ENCODE measurements around the gene EYA2. TPM values are rescaled to one million over a fixed set of nuclear protein-coding genes. Genes with fewer than 3 reads are reported as not detected.

Gene EYA2
- total RNA-seq, 1 experiment from 2014 or later: not detected

DNA sequence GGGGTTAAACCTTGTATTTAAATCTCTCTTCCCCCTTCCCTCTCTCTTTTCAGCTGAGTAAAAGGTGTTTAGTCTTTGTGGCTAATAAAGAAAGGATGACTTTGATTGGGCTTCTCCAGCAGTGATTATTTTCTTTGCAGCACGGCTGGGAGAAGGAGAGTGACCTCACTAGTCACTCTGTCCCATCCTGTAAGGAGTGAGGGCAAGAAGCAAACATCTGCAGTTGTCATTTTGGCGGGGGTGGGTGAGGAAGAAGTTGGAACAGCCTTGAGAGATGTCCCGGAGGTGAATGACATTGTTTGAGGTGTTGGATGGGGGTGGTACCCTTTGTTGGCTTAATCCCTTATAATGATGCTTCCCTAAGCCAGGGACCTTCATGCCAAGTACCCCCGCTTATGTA, 223.6 kb downstream of the EYA2 start:
- intact Hi-C loops (cut with micrococcal nuclease; ENCODE audit: unreplicated experiment): no loop called here
- ChIA-PET CTCF (no interaction called here), POLR2A (ENCODE audit: low non-redundant PET) (no interaction called here)
- Histone ChIP-seq H3K27me3 (replicated peaks; ENCODE audit: insufficient read depth, low read depth, low read length, poor library complexity) (no peaks in the 10 kb centered on the region), H3K36me3 (ENCODE audit: insufficient read depth, low read length, poor library complexity, severe bottlenecking) (no peaks in the 10 kb centered on the region), H3K27ac (ENCODE audit: low read depth, low read length, poor library complexity, severe bottlenecking) (no peak overlapping the region), H3K4me3 (ENCODE audit: low read depth, low read length, poor library complexity, severe bottlenecking) (no peak overlapping the region), H3K4me1 (ENCODE audit: insufficient read depth, low read length, poor library complexity, severe bottlenecking) (no peaks in the 10 kb centered on the region), H3K9me3 (ENCODE audit: low read depth, low read length, poor library complexity, severe bottlenecking) (no peaks in the 10 kb centered on the region)
- BruUV-seq (replicated peaks): no TSS peak
- TF ChIP-seq EZH2 (IDR thresholded peaks at IDR 0.05; ENCODE audit: borderline replicate concordance, low read depth, low read length, poor library complexity, severe bottlenecking): no peak
- TF ChIP-seq, protein P1, sequence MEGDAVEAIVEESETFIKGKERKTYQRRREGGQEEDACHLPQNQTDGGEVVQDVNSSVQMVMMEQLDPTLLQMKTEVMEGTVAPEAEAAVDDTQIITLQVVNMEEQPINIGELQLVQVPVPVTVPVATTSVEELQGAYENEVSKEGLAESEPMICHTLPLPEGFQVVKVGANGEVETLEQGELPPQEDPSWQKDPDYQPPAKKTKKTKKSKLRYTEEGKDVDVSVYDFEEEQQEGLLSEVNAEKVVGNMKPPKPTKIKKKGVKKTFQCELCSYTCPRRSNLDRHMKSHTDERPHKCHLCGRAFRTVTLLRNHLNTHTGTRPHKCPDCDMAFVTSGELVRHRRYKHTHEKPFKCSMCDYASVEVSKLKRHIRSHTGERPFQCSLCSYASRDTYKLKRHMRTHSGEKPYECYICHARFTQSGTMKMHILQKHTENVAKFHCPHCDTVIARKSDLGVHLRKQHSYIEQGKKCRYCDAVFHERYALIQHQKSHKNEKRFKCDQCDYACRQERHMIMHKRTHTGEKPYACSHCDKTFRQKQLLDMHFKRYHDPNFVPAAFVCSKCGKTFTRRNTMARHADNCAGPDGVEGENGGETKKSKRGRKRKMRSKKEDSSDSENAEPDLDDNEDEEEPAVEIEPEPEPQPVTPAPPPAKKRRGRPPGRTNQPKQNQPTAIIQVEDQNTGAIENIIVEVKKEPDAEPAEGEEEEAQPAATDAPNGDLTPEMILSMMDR (conservative IDR thresholded peaks at IDR 0.05; ENCODE audit: low read depth, low read length): no peak
- DNase-seq (ENCODE audit: low spot score): no peak

DNA sequence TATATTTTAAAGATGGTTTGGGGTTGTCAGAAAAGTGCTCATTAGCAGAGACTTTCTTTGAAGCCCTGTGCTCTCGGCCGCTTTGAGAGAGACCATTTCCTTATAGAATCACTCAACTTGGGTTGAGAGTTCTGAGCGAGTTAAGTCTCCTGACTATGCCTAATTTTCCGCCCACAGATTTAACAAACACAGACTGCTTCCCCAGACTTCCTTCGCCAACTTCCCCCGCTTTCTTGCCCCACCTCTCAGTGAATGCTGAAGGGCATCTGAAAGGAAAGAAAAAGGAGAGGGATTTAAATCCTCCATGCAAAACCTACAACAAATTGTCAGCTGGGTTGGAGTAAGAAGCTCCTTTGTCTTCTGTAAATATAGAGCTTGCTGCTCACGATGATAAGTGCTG, 224.0 kb downstream of the EYA2 start:
- peak; percentile 15 for DNase-seq (ENCODE audit: low spot score)
- Histone ChIP-seq H3K27ac (ENCODE audit: low read depth, low read length, poor library complexity, severe bottlenecking) (no peak overlapping the region), H3K36me3 (ENCODE audit: insufficient read depth, low read length, poor library complexity, severe bottlenecking) (no peaks in the 10 kb centered on the region), H3K27me3 (replicated peaks; ENCODE audit: insufficient read depth, low read depth, low read length, poor library complexity) (no peaks in the 10 kb centered on the region), H3K4me1 (ENCODE audit: insufficient read depth, low read length, poor library complexity, severe bottlenecking) (no peaks in the 10 kb centered on the region), H3K9me3 (ENCODE audit: low read depth, low read length, poor library complexity, severe bottlenecking) (no peaks in the 10 kb centered on the region), H3K4me3 (ENCODE audit: low read depth, low read length, poor library complexity, severe bottlenecking) (no peak overlapping the region)
- ChIA-PET CTCF (no interaction called here), POLR2A (ENCODE audit: low non-redundant PET) (no interaction called here)
- TF ChIP-seq, protein P1 (conservative IDR thresholded peaks at IDR 0.05; ENCODE audit: low read depth, low read length): no peak
- no peak for TF ChIP-seq EZH2 (IDR thresholded peaks at IDR 0.05; ENCODE audit: borderline replicate concordance, low read depth, low read length, poor library complexity, severe bottlenecking)
- intact Hi-C loops (cut with micrococcal nuclease; ENCODE audit: unreplicated experiment): no loop called here
- BruUV-seq (replicated peaks): no TSS peak

DNA sequence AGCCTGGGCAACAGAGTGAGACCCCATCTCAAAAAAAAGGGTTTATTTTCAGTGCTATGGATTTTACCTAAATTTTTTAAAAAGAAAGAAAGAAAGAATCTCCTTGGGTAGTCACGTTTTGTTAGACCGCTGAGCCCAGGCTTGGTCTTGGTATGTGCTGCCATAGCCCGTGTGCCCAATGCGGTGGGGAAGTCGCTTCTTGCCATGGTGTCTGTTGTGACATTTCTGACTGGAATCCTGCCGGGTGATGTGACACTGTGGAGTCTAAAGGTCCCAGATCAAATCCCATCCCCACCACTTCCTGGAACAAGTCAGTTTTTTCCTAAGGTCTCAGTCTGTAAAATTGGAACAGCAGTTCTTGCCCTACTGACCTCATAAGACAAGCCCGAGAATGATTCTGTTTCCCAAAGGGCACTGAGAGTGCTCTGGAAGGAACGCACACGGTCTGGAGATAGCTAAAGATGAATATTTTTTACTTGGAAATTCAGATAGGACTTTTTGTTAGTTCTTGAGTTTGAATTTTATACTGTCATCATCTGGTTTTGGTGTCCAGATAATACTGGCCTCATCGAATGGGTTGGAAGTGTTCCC, 225.8 kb downstream of the EYA2 start:
- H3K36me3 ChIP-seq (ENCODE audit: insufficient read depth, low read length, poor library complexity, severe bottlenecking): no peaks in the 10 kb centered on the region
- H3K9me3 ChIP-seq (ENCODE audit: low read depth, low read length, poor library complexity, severe bottlenecking): no peaks in the 10 kb centered on the region
- no TSS peak for BruUV-seq (replicated peaks)
- TF ChIP-seq, protein P1 (conservative IDR thresholded peaks at IDR 0.05; ENCODE audit: low read depth, low read length): no peak
- H3K27me3 ChIP-seq (replicated peaks; ENCODE audit: insufficient read depth, low read depth, low read length, poor library complexity): no peaks in the 10 kb centered on the region
- no peak for DNase-seq (ENCODE audit: low spot score)
- H3K4me1 ChIP-seq (ENCODE audit: insufficient read depth, low read length, poor library complexity, severe bottlenecking): peaks cover under 1% of the 10 kb centered on the region
- ChIA-PET CTCF (no interaction called here), POLR2A (ENCODE audit: low non-redundant PET) (no interaction called here)
- H3K27ac ChIP-seq (ENCODE audit: low read depth, low read length, poor library complexity, severe bottlenecking): no peak overlapping the region
- intact Hi-C loops (cut with micrococcal nuclease; ENCODE audit: unreplicated experiment): no loop called here
- H3K4me3 ChIP-seq (ENCODE audit: low read depth, low read length, poor library complexity, severe bottlenecking): no peak overlapping the region

Measured in A673 (cell line).